ENCODE data around the gene PTTG2.

Gene PTTG2

GRCh38 chr4:37995299-37995821 is 35.2 kb downstream of the PTTG2 start:
- Histone ChIP-seq H3K27ac (no peak overlapping the region), H3K27me3 (replicated peaks) (no peaks in the 10 kb centered on the region)
- in situ Hi-C loops (cut with HindIII; ENCODE audit: low pct_ligation_motif_present, low sequenced_read_pairs), result no loop called here

GRCh38 chr4:37995981-37996775 is 36.0 kb downstream of the PTTG2 start:
- no peak for DNase-seq
- Histone ChIP-seq H3K27me3 (replicated peaks) (no peaks in the 10 kb centered on the region), H3K36me3 (replicated peaks) (no peaks in the 10 kb centered on the region), H3K27ac (no peak overlapping the region), H3K4me3 (ENCODE audit: low read depth, low read length) (no peak overlapping the region)
- TF ChIP-seq CTCF (IDR thresholded peaks at IDR 0.05; ENCODE audit: low read depth, low read length, missing control alignments), result no peak
- in situ Hi-C loops (cut with HindIII; ENCODE audit: low pct_ligation_motif_present, low sequenced_read_pairs), result no loop called here

More at GRCh38 chr4:37995299-37995821, 35.2 kb downstream of the PTTG2 start:
- no peak for DNase-seq
- Histone ChIP-seq H3K4me3 (ENCODE audit: low read depth, low read length) (no peak overlapping the region), H3K36me3 (replicated peaks) (no peaks in the 10 kb centered on the region)
- TF ChIP-seq CTCF (IDR thresholded peaks at IDR 0.05; ENCODE audit: low read depth, low read length, missing control alignments), result no peak

- no peak for TF ChIP-seq CTCF (IDR thresholded peaks at IDR 0.05; ENCODE audit: low read depth, low read length, missing control alignments)
- no peak for DNase-seq
These were observed 38.0 kb downstream of the PTTG2 start for GRCh38 chr4:37998226-37998625.

GRCh38 chr4:37999000-37999716 is 39.0 kb downstream of the PTTG2 start:
- no peaks in the 10 kb centered on the region for H3K36me3 ChIP-seq (replicated peaks)
- no peaks in the 10 kb centered on the region for H3K27me3 ChIP-seq (replicated peaks)
- no peak overlapping the region for H3K27ac ChIP-seq
- DNase-seq, result no peak
- no peak for TF ChIP-seq CTCF (IDR thresholded peaks at IDR 0.05; ENCODE audit: low read depth, low read length, missing control alignments)
- H3K4me3 ChIP-seq (ENCODE audit: low read depth, low read length), result no peak overlapping the region
- in situ Hi-C loops (cut with HindIII; ENCODE audit: low pct_ligation_motif_present, low sequenced_read_pairs), result no loop called here

More at GRCh38 chr4:37998226-37998625, 38.0 kb downstream of the PTTG2 start:
- Histone ChIP-seq H3K4me3 (ENCODE audit: low read depth, low read length) (no peak overlapping the region), H3K27me3 (replicated peaks) (no peaks in the 10 kb centered on the region), H3K27ac (no peak overlapping the region), H3K36me3 (replicated peaks) (no peaks in the 10 kb centered on the region)
- in situ Hi-C loops (cut with HindIII; ENCODE audit: low pct_ligation_motif_present, low sequenced_read_pairs), result no loop called here

GRCh38 chr4:37999965-38000364 is 39.8 kb downstream of the PTTG2 start:
- Histone ChIP-seq H3K36me3 (replicated peaks) (no peaks in the 10 kb centered on the region), H3K4me3 (ENCODE audit: low read depth, low read length) (no peak overlapping the region), H3K27ac (no peak overlapping the region), H3K27me3 (replicated peaks) (no peaks in the 10 kb centered on the region)
- TF ChIP-seq CTCF (IDR thresholded peaks at IDR 0.05; ENCODE audit: low read depth, low read length, missing control alignments), result no peak
- in situ Hi-C loops (cut with HindIII; ENCODE audit: low pct_ligation_motif_present, low sequenced_read_pairs), result no loop called here
- no peak for DNase-seq
